B cell (primary cell): ENCODE measurements around the gene CHTF18. TPM values are rescaled to one million over a fixed set of nuclear protein-coding genes. Genes with fewer than 3 reads are reported as not detected.
"Not testable (repeated sequence)": the region's sequence is repeated elsewhere in the genome, so short reads cannot be mapped to it uniquely, and the experiment has no call there.

ENCODE experiments used
- ATAC-seq: fragments of 200-7000 bp; cut with Tn5 transposase; one replicate; pipeline ENCODE4 v1.10.0; 2021; ENCODE audit warnings: low read depth, mild to moderate bottlenecking, moderate number of reproducible peaks, moderate library complexity
- CTCF ChIA-PET: fragments of 350-600 bp; sonication (Branson Sonifier 250); formaldehyde crosslinking; loops from one replicate; lab custom pipeline; 2021; ENCODE audit warnings: antibody characterized with exemption, inconsistent platforms; lab: Charles Lee
- POLR2A ChIA-PET: fragments of 350-600 bp; sonication (Branson Sonifier 250); formaldehyde crosslinking; loops from one replicate; lab custom pipeline; 2021; ENCODE audit warnings: antibody characterized with exemption; lab: Charles Lee
- DNase-seq: peaks from one replicate; pipeline ENCODE4 v3.0.0; 2013
- H2AFZ ChIP-seq: 2 replicates; pipeline ENCODE4 v1.6.1; 2012; ENCODE audit warnings: mild to moderate bottlenecking, low read depth, low read length; ENCODE audit not compliant: insufficient read depth, poor library complexity, severe bottlenecking
- H3K27ac ChIP-seq, 2 donors: 1 replicate in 1 of 2; 2 replicates in 1 of 2; pipeline ENCODE4 v1.5.1; 2012 to 2013; ENCODE audit warnings: low read length in 2 of 2, mild to moderate bottlenecking in 2 of 2, moderate library complexity in 1 of 2
- H3K27me3 ChIP-seq, 4 experiments: fragments of 200-600 bp in 1 of 4; sonication (generic) in 1 of 4; replicated peaks in 1 of 4; 1 replicate in 2 of 4; 2 replicates in 2 of 4; pipeline versions ENCODE4 v1.6.1 to v1.7.0; 2013 to 2016; ENCODE audit warnings: low read length in 3 of 4, mild to moderate bottlenecking in 2 of 4, mixed read lengths in 1 of 4, moderate library complexity in 1 of 4; ENCODE audit not compliant: insufficient read depth in 4 of 4, control insufficient read depth in 3 of 4; ENCODE audit errors: control extremely low read depth in 1 of 4
- H3K36me3 ChIP-seq, 2 experiments: replicated peaks in 1 of 2; 1 replicate in 1 of 2; 2 replicates in 1 of 2; pipeline versions ENCODE4 v1.6.1 to v1.7.1; 2013; ENCODE audit warnings: low read length in 1 of 2; ENCODE audit not compliant: insufficient read depth in 2 of 2, control insufficient read depth in 1 of 2; ENCODE audit errors: control extremely low read depth in 1 of 2, extremely low read depth in 1 of 2
- H3K4me1 ChIP-seq, 2 donors: fragments of 200-600 bp in 1 of 2; sonication (generic) in 1 of 2; 1 replicate in 1 of 2; 2 replicates in 1 of 2; pipeline versions ENCODE4 v1.5.1 to v1.6.1; 2013 to 2017; ENCODE audit warnings: low read length in 2 of 2; ENCODE audit not compliant: control insufficient read depth in 2 of 2, insufficient read depth in 2 of 2
- H3K4me2 ChIP-seq: replicated peaks from 2 replicates; pipeline ENCODE3; 2012; ENCODE audit warnings: mild to moderate bottlenecking, low read depth, low read length; ENCODE audit not compliant: poor library complexity, severe bottlenecking
- H3K4me3 ChIP-seq, 5 experiments: fragments of 200-600 bp in 1 of 5; sonication (generic) in 1 of 5; 1 replicate in 3 of 5; 2 replicates in 2 of 5; pipeline versions ENCODE4 v1.5.1 to v1.7.0; 2011 to 2016; ENCODE audit warnings: low read length in 4 of 5, mild to moderate bottlenecking in 4 of 5, low read depth in 2 of 5, control low read depth in 1 of 5, moderate library complexity in 1 of 5; ENCODE audit not compliant: insufficient read depth in 1 of 5; ENCODE audit errors: control extremely low read depth in 1 of 5, extremely low read depth in 1 of 5
- H3K79me2 ChIP-seq: fragments of 200-600 bp; sonication (generic); one replicate; pipeline ENCODE4 v1.6.0; 2016; ENCODE audit warnings: low read length; ENCODE audit not compliant: control insufficient read depth, insufficient read depth
- H3K9ac ChIP-seq: fragments of 200-600 bp; sonication (generic); 2 replicates; pipeline ENCODE4 v1.6.1; 2017; ENCODE audit warnings: mild to moderate bottlenecking, low read length, moderate library complexity
- H3K9me3 ChIP-seq, 3 donors: one replicate each; pipeline versions ENCODE4 v1.6.1 to v1.7.1; 2013; ENCODE audit warnings: low read length in 2 of 3; ENCODE audit not compliant: control insufficient read depth in 2 of 3, insufficient read depth in 1 of 3; ENCODE audit errors: control extremely low read depth in 1 of 3
- H4K20me1 ChIP-seq: 2 replicates; pipeline ENCODE4 v1.6.0; 2012; ENCODE audit warnings: mild to moderate bottlenecking, low read length; ENCODE audit not compliant: insufficient read depth, control insufficient read depth, poor library complexity, severe bottlenecking
- H3K27ac Mint-ChIP-seq: one replicate; pipeline ENCODE4 v1.8.0; 2021; ENCODE audit warnings: mixed read lengths
- H3K27me3 Mint-ChIP-seq: one replicate; pipeline ENCODE4 v1.8.0; 2021; ENCODE audit warnings: mixed read lengths
- H3K4me1 Mint-ChIP-seq: one replicate; pipeline ENCODE4 v1.8.0; 2021; ENCODE audit warnings: mixed read lengths
- H3K4me3 Mint-ChIP-seq: one replicate; pipeline ENCODE4 v1.8.0; 2021; ENCODE audit warnings: mixed read lengths
- H3K9me3 Mint-ChIP-seq: one replicate; pipeline ENCODE4 v1.8.0; 2022; ENCODE audit warnings: mixed read lengths; ENCODE audit not compliant: insufficient read depth
- CTCF ChIP-seq: fragments of 200-600 bp; IDR thresholded peaks from one replicate; pipeline ENCODE4 v1.8.0; 2022; ENCODE audit warnings: antibody characterized with exemption, mild to moderate bottlenecking
- EZH2 ChIP-seq: IDR thresholded peaks from 2 replicates; pipeline ENCODE4 v1.6.1; 2012; ENCODE audit warnings: borderline replicate concordance, low read depth, mild to moderate bottlenecking, moderate library complexity, low read length; ENCODE audit not compliant: insufficient read depth, poor library complexity, severe bottlenecking
- WGBS: methylation state at CpG from one replicate; pipeline ENCODE4 v1.1.5; 2013; ENCODE audit warnings: missing lambda C conversion rate; ENCODE audit not compliant: insufficient coverage; 5-methylcytosine and 5-hydroxymethylcytosine counted together
- intact Hi-C: fragments of 100-400 bp; cut with micrococcal nuclease; formaldehyde crosslinking; loops from one replicate; pipeline ENCODE4 v1.10.0; 2022
- polyA plus RNA-seq: library from polyadenylated mRNA; depleted of rRNA; stranded (reverse); fragments of >200 nt; gene quantifications from 2 replicates; pipeline ENCODE4 v1.2.3, GENCODE V29; 2012
- total RNA-seq, 2 donors: library from RNA; stranded (reverse); fragments of 120-200 nt in 1 of 2; gene quantifications; 1 replicate in 1 of 2; 2 replicates in 1 of 2; pipeline versions ENCODE4 v1.2.3 to v1.2.4, GENCODE V29; 2013 to 2022

CHTF18 gene
- total and polyA plus RNA-seq, 2 donors (not counting 1 experiment from before 2014, with no cell fraction given) = 72.3 to 76.1 TPM

- Mint-ChIP-seq H3K9me3 (no peaks in the 10 kb centered on the region), H3K4me3 (no peak overlapping the region), H3K27me3 (peaks cover 3% of the 10 kb centered on the region), H3K27ac (no peak overlapping the region), H3K4me1 (no peaks in the 10 kb centered on the region)
- CTCF ChIA-PET = no interaction called here
- no peak overlapping the region for H3K27ac ChIP-seq
- no peaks in the 10 kb centered on the region for H3K4me1 ChIP-seq
- H3K9ac ChIP-seq = no peak overlapping the region
- no peak for TF ChIP-seq EZH2
- no peak for TF ChIP-seq CTCF
- ATAC-seq (no peak), DNase-seq (no peak)
- POLR2A ChIA-PET = no interaction called here
- intact Hi-C loops = no loop called here
- no peaks in the 10 kb centered on the region for H3K79me2 ChIP-seq
- no peaks in the 10 kb centered on the region for H3K36me3 ChIP-seq
- no peak overlapping the region for H3K4me2 ChIP-seq
- H3K9me3 ChIP-seq = peaks cover 0 to 38% (median 15%) of the 10 kb centered on the region in 3 donors
- no peak overlapping the region for H3K4me3 ChIP-seq
- no peaks in the 10 kb centered on the region for H4K20me1 ChIP-seq
- 94% methylated on average over 9 of the region's 10 CpGs for WGBS
- peaks cover 0 to 14% (median 0%) of the 10 kb centered on the region in 4 experiments for H3K27me3 ChIP-seq
- H2AFZ ChIP-seq = no peak overlapping the region
Measured at GRCh38 chr16:835373-835772, 47.0 kb downstream of the CHTF18 start.

DNA sequence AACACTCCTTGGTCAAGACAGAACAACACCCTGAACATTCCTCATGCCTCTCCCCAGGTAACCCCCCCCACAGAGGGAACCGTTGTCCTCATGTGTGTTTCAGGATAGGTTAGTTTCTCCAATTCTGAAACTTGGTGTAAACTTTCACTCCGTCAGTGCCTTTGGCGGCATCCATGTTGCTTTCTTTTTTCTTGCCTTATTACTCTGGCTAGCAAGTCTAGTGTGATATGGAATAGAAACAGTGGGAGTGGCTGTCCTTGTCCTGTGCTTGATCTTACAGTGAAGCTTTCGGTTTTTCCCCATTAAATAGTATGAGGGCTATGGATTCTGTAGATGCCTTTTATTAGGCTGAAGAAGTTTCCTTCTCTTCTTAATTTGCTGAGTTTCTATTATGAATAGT lies 47.8 kb downstream of the CHTF18 start:
- no peak overlapping the region for H3K4me2 ChIP-seq
- H3K27me3 ChIP-seq = peaks cover 0 to 8% (median 0%) of the 10 kb centered on the region in 4 experiments
- DNase-seq (no peak), ATAC-seq (no peak)
- ChIA-PET CTCF (no interaction called here), POLR2A (no interaction called here)
- WGBS = no CpG with 5 or more reads among the region's 4 CpGs
- no peak overlapping the region for H3K9ac ChIP-seq
- H2AFZ ChIP-seq = no peak overlapping the region
- intact Hi-C loops = no loop called here
- no peaks in the 10 kb centered on the region for H3K79me2 ChIP-seq
- H3K4me1 Mint-ChIP-seq = no peaks in the 10 kb centered on the region
- peaks cover 3% of the 10 kb centered on the region for H3K27me3 Mint-ChIP-seq
- no peak overlapping the region for H3K4me3 ChIP-seq
- H3K4me1 ChIP-seq = no peaks in the 10 kb centered on the region
- no peaks in the 10 kb centered on the region for H3K36me3 ChIP-seq
- H3K9me3 Mint-ChIP-seq = no peaks in the 10 kb centered on the region
- H3K4me3 Mint-ChIP-seq = no peak overlapping the region
- no peaks in the 10 kb centered on the region for H4K20me1 ChIP-seq
- H3K27ac Mint-ChIP-seq = no peak overlapping the region
- TF ChIP-seq CTCF (no peak), EZH2 (no peak)
- peaks cover 0 to 38% (median 15%) of the 10 kb centered on the region in 3 donors for H3K9me3 ChIP-seq
- H3K27ac ChIP-seq = no peak overlapping the region

GRCh38 chr16:836822-837221 lies 48.4 kb downstream of the CHTF18 start:
- peaks cover 0 to 38% (median 15%) of the 10 kb centered on the region in 3 donors for H3K9me3 ChIP-seq
- H3K79me2 ChIP-seq, H3K4me2 ChIP-seq, H3K36me3 ChIP-seq, CTCF ChIA-PET, H3K4me1 Mint-ChIP-seq, H3K27me3 ChIP-seq, H3K9ac ChIP-seq, H3K27me3 Mint-ChIP-seq, H3K27ac Mint-ChIP-seq, H4K20me1 ChIP-seq, H2AFZ ChIP-seq, H3K4me3 ChIP-seq, H3K4me3 Mint-ChIP-seq, POLR2A ChIA-PET, H3K27ac ChIP-seq, H3K9me3 Mint-ChIP-seq, ATAC-seq, H3K4me1 ChIP-seq, DNase-seq, intact Hi-C loops: not testable (repeated sequence)
- no CpG with 5 or more reads among the region's 3 CpGs for WGBS
